ENCODE results near the gene GCK.
"Not testable (repeated sequence)": the region's sequence is repeated elsewhere in the genome, so short reads cannot be mapped to it uniquely, and the experiment has no call there.

The GCK gene

DNA sequence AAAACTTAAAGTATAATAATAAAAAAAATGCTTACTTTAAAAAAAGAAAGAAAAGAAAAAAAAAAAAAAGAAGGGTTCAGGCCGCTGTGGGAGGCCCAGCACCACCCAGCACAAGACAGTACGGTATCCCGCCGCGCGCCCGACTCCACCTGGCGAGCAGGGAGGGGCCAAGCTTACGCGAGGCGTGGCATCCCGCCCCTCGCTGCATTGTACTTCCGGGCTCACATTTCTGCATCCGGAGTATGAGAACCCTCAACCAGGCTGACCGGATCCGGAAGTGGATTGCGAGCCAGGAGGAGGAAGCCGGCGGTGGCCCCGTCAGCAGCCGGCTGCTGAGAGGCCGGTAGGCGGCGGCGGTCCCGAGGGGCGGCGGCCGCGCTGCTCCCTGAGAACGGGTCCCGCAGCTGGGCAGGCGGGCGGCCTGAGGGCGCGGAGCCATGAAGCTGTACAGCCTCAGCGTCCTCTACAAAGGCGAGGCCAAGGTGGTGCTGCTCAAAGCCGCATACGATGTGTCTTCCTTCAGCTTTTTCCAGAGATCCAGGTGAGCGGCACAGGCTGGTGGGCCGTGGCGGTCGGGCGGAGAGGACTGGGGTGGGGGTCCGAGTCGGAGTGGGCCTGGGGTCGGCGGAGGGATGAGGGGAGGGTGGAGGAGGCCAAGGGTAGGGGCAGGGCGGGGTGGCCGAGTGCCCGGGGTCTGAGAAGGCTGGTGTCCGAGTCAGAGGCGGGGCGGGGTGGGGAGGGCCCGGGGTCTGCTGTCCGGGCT, 11.6 kb upstream of the GCK start, which contains the start of gene YKT6:
Gene YKT6, plus strand, starts transcription at position 280 of the 763 bp plus-strand sequence. Its CDS starts 158 bp downstream, at position 438.
- peak; percentile 88 for DNase-seq

- DNase-seq, result not testable (repeated sequence)
Observed at GRCh38 chr7:44200163-44200562, 10.9 kb upstream of the GCK start.

DNA sequence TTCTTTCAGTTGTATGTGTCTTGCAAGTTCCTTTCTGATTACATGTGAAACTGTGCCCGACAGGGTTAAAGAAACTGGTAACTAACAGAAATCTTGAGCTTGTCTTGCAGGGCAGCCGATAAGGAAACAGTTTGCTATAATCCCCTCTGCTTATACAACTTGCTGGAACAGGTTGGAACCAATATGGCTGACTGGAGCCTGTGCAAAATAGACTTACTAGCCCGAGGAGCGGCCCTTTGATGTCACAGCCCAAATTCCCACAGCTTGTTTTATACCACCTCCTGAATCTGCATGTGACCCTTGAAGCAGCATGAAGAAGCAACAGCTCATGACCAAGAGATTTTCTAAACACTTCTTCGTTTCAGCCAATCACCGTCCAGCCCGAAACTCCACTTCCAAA, 8.2 kb upstream of the GCK start:
- DNase-seq, result no peak

- peak; percentile 63 for DNase-seq
Observed at GRCh38 chr7:44196450-44196872, 7.2 kb upstream of the GCK start.

GRCh38 chr7:44195889-44196288, 6.7 kb upstream of the GCK start:
- peak; percentile 1 for DNase-seq

DNA sequence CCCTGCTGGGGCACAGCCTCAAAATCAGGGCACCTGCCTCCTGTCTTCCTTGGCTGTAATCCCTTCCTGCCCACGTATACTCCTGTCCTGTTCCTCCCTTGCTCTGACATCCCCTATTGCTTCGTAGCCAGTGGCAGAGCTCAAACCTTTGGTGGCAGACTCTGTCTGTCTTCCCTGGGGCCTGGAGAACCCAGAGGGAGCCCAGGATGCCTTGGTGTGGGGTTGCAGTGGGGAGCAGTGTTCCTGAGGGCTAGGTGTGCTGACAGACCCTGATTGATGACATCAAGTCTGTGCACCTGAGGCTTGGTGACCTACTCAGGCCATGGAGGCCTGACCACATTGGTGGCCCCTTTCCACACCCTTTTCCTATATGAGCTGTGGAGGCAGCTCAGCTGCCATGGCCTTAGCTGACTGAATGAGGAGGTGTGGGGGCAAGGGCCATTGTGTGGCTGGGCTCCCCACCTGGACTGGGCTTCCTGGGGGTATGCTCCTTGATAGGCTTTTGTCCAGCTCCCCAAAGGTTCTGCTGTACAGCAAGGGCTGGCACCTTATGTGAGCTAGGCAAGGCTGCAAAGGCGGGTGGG, 5.4 kb upstream of the GCK start:
- no peak for DNase-seq

DNA sequence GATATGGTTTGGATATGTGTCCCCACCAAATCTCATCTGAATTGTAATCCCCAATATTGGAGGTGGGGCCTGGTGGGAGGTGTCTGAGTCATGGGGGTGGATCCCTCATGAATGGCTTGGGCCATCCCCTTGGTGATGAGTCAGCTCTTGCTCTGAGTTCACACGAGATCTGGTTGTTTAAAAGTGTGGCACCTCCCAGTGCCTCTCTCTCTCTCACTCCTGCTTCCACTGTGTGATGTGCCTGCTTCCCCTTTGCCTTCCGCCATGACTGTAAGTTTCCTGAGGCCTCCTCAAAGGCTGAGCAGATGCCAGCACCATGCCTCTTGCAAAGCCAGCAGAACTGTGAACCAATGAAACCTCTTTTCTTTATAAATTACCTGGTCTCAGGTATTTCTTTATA, 4.8 kb upstream of the GCK start:
- no peak for DNase-seq

DNA sequence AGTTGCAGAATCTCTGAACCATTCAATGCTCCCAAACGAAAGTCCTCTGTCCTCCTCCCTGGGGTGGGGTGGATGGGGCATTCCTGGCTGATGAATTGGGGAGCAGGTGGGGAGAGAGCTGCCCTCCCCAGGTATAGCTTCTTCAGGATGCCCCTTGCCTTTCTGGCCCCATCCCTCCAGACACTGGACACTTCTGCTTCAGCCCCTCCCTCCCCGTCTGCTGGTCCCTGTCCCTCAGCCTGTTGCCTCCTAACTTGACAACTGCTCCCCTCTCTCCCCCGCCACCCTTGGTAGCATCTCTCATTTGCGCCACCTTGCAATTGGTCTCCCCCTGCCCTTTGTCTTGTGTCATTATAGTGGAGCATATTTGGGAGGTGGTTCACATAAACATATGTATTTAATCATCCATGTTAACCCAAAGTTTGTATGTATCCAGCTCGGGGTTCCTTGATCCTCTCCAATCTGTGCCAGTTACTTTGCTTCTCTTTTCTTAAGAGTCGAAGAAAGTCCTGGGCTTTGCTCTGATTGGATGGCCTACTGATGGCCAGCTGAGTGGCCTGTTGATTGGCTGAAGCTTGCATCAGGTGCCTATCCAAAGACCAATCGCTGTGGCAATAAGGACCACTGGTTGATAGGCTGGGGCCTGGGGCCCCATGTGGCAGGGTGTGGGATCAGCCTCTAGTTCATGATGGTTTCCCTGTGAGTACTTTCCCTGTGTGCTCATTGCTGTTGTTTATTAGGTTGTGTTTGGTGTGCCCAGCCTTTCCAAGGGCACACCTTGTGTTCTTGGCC, 4.0 kb upstream of the GCK start:
- DNase-seq, result no peak

- DNase-seq, result no peak
Observed at GRCh38 chr7:44191171-44191570, 1.9 kb upstream of the GCK start.

DNA sequence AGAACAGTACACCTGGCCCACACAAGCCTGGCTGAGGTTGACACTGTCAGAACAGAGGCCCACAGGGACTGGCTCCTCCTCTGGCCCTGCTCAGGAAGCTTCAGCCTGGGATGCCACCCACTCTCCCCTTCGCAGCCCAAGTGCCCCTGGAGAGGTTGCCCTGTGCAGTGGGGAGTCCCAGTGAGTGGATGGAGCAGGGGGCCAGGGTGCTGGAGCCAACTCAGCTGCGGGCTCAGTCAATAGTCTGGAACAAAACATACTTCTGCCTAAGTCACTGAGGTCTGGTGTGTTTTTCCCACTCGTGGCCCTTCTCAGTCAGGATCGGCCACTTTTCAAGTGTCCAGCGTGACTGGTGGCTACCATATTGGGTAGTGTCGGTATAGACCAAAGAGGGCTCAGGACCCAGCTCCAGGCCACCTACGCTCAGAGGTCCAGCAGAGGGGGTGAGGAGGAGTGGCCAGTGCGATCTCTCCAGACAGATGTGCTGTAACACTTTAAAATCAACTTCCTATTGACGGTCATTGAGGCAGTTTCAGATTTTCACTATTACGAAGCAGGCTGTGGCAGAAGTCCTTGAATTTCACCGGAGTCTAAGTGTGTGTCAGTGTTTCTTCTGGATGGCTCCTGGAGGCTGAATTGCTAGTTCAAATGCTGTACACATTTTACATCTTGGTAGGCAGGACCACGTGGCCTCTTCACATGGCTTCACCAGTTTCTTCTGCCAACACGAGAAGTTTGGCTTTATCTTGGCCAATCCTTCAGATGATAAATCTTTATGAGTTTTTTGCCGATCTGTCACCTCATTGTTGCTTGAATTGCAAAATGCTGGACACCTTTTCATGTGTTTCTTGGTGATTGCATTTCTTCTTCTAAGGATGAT, 994 bp upstream of the GCK start:
- DNase-seq, result no peak

- DNase-seq, result no peak
Observed at GRCh38 chr7:44188480-44189225, 586 bp downstream of the GCK start.

DNA sequence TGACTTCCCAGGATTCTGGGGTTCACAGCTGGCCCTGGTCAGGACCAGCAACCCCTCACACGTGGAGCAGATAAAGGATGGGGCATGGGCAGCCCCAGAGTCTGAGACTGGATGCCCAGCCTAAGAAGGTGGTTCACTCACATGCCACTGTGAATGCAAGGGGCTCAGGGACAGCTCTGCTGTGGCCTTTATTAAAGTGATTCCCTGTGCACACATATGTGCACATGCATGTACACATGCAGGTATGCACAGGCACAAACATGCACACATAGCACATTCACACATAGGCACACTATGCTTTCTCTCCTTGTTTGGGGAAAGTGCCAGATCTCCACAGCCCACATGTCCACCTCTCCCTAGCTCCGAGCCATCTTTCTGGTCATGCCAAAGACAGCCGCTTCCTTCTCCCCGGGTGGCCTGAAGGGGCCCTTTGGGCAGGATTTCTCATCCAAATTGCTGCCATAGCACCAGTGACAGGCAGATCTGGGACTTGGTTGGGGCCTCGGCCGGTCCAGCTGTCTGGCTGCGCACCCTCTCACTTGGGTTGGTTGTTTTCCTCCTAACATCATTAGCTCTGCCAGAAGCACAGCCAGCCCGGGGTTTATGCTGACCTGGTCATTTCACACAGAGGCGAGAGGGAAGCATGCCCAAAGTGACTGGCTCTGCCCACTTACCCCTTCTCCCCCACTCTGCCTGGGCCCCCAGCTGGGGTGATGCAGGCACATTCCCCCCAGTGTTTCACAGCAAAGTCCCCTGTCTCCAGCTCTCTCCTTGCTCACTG, 1.4 kb downstream of the GCK start:
- DNase-seq, result no peak

- no peak for DNase-seq
Observed at GRCh38 chr7:44186736-44187135, 2.5 kb downstream of the GCK start.

DNA sequence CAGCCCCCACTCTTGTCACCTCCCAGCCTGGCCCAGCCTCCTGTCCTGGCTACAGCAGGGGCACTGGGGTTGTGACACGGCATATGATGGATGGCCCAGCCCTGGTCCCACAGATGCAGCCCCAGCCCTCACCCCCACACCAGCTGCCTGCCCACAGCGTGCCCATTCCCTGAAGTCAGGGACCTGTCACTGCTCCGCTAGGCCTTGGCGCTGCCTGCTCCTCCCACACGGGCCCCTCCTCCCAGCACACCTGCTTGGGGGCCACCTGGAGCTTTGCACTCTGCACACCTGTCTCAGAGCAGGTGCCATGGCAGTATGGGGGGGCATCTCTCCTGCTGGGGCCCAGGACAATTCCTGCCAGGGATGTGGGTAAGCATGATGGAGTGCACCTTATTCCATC, 3.5 kb downstream of the GCK start:
- no peak for DNase-seq

DNA sequence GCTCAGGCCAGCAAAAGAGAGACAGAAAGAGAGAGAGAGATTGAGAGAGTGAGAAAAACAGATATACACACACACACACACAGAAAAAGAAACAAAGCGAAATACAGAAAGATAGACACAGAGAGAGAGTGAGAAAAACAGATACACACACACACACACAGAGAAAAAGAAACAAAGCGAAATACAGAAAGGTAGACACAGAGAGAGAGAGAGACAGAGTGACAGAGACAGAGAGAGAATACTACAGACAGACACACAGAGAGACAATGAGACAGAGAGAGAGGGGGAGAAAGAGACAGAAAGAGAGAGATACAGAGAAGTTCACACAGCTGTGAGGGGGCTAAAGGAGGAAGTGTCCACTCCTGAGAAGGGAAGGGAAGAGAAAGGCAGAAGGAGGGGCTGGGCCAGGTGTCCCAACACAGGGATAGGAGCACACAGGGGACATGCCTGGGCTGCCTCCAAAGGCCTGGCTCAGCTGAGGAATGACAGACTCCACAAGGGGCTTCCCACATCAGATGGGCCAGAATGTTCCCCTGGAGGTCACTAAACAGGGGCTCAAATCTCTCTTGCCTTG, 4.3 kb downstream of the GCK start:
- peak; percentile 72 for DNase-seq

- DNase-seq, result peak; percentile 85
Observed at GRCh38 chr7:44184206-44184872, 4.9 kb downstream of the GCK start.

- no peak for DNase-seq
Observed at GRCh38 chr7:44183386-44183785, 5.9 kb downstream of the GCK start.

- no peak for DNase-seq
Observed at GRCh38 chr7:44182827-44183226, 6.4 kb downstream of the GCK start.

DNA sequence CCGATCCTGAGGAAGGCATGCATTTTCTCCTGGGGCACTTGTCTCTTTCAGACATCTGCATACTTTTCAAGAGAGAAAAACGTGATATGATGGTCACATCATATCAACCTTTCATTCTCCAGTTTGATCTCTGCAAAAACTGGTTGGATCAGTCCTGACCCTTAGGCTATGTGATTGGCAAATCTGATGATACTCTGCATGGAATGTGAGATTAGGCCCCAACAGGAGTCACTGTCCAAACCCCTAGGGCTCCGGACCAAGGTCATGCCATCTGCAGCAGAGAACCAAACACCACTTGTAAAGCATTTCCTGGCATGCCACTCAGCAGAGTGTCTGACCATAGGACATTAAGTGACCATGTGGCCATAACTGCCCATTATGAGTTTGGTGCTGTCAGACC, 8.6 kb downstream of the GCK start:
- DNase-seq, result no peak

DNA sequence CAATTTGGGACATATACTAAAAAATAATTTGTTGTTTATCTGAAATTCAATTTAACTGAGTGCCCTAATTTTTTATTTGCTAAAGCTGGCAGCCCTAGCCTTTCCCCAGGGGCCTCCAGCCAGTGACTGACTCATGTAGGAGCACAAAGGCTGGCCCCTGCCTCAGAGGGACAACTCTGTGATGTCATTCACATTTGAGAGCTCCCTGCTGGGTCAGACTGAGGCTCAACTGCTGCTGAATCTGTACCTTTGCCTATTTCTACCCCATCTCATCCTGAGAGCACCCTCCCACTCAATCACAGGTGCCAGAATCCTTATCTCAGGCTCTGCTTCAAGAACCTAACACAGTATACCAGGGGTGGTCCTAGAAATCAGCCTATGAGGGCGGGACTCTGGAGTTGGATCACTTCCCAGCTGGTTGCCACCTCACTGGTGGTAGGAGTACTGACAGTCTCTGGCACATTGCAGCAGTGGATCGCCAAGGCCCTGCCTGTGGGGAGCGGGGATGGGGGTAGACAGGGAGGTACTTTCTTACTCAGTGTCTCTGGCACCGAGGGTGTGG, 11.6 kb downstream of the GCK start:
- DNase-seq, result peak; percentile 8

Data from kidney glomerular epithelial cell (primary cell).